Calu3 (cell line): ENCODE measurements around the gene LRRC36. TPM values are rescaled to one million over a fixed set of nuclear protein-coding genes. Genes with fewer than 3 reads are reported as not detected.

Experiments used
- BruUV-seq: library from RNA; stranded (reverse); fragments of 400-500 nt; replicated peaks from 2 replicates; lab custom pipeline; 2021; lab: Mats Ljungman, UMichigan
- CTCF ChIA-PET: fragments of 300-600 bp; sonication (Branson Sonifier 250); formaldehyde crosslinking; loops from one replicate; lab custom pipeline; 2022; ENCODE audit warnings: antibody characterized with exemption; lab: Charles Lee
- DNase-seq: peaks from one replicate; pipeline ENCODE4 v3.0.0; 2022
- H3K27ac Mint-ChIP-seq: one replicate; pipeline ENCODE4 v1.8.0; 2022; ENCODE audit warnings: mixed read lengths; ENCODE audit not compliant: unreplicated experiment
- H3K27me3 Mint-ChIP-seq: one replicate; pipeline ENCODE4 v1.8.0; 2022; ENCODE audit warnings: mixed read lengths; ENCODE audit not compliant: unreplicated experiment
- H3K36me3 Mint-ChIP-seq: one replicate; pipeline ENCODE4 v1.8.0; 2022; ENCODE audit warnings: mild to moderate bottlenecking, moderate library complexity, mixed read lengths; ENCODE audit not compliant: insufficient read depth, unreplicated experiment
- H3K4me1 Mint-ChIP-seq: one replicate; pipeline ENCODE4 v1.8.0; 2022; ENCODE audit warnings: mild to moderate bottlenecking, low read depth, mixed read lengths; ENCODE audit not compliant: unreplicated experiment
- H3K4me3 Mint-ChIP-seq: one replicate; pipeline ENCODE4 v1.8.0; 2022; ENCODE audit warnings: mild to moderate bottlenecking, low read depth, moderate library complexity, mixed read lengths; ENCODE audit not compliant: unreplicated experiment
- H3K9me3 Mint-ChIP-seq: one replicate; pipeline ENCODE4 v1.8.0; 2022; ENCODE audit warnings: low read depth, mixed read lengths; ENCODE audit not compliant: unreplicated experiment
- CTCF ChIP-seq: fragments of 200-600 bp; IDR thresholded peaks from one replicate; pipeline ENCODE4 v1.8.0; 2022; ENCODE audit warnings: antibody characterized with exemption; ENCODE audit not compliant: unreplicated experiment
- intact Hi-C: fragments of 100-400 bp; cut with micrococcal nuclease; formaldehyde crosslinking; loops from one replicate; pipeline ENCODE4 v1.10.0; 2022; ENCODE audit not compliant: unreplicated experiment
- total RNA-seq: library from RNA; stranded (reverse); gene quantifications from 2 replicates; pipeline ENCODE4 v1.2.3, GENCODE V29; 2022

Gene LRRC36
- total RNA-seq, 1 experiment from 2014 or later = 9.2 TPM

- no peak for TF ChIP-seq CTCF
Measured at GRCh38 chr16:67425580-67425979, 99.0 kb downstream of the LRRC36 start.

GRCh38 chr16:67426022-67426421 is 99.4 kb downstream of the LRRC36 start:
- H3K4me1 Mint-ChIP-seq = peaks cover 29% of the 10 kb centered on the region
- intact Hi-C loops = no loop called here
- no peak overlapping the region for H3K4me3 Mint-ChIP-seq
- peaks cover 26% of the 10 kb centered on the region for H3K27me3 Mint-ChIP-seq
- peaks cover 14% of the 10 kb centered on the region for H3K36me3 Mint-ChIP-seq
- BruUV-seq = no TSS peak
- H3K9me3 Mint-ChIP-seq = no peaks in the 10 kb centered on the region
- DNase-seq = no peak
- H3K27ac Mint-ChIP-seq = no peak overlapping the region
- CTCF ChIA-PET = no interaction called here
- no peak for TF ChIP-seq CTCF

More at GRCh38 chr16:67425580-67425979, 99.0 kb downstream of the LRRC36 start:
- Mint-ChIP-seq H3K27ac (no peak overlapping the region), H3K27me3 (peaks cover 26% of the 10 kb centered on the region), H3K4me3 (no peak overlapping the region), H3K4me1 (peaks cover 29% of the 10 kb centered on the region), H3K36me3 (peaks cover 10% of the 10 kb centered on the region), H3K9me3 (no peaks in the 10 kb centered on the region)
- no TSS peak for BruUV-seq
- DNase-seq = no peak
- intact Hi-C loops = no loop called here
- CTCF ChIA-PET = no interaction called here

- CTCF ChIA-PET = interaction anchor here (0.6 to 3.3 kb wide), 6 partner anchors 14 to 386 kb away, joined by 3 to 34 read pairs (median 6); no protein-coding TSS in a partner anchor
- TF ChIP-seq CTCF = no peak
- Mint-ChIP-seq H3K9me3 (no peaks in the 10 kb centered on the region), H3K27me3 (peaks cover 26% of the 10 kb centered on the region), H3K27ac (no peak overlapping the region), H3K4me3 (no peak overlapping the region), H3K36me3 (peaks cover 15% of the 10 kb centered on the region), H3K4me1 (peaks cover 29% of the 10 kb centered on the region)
- no TSS peak for BruUV-seq
- DNase-seq = no peak
- intact Hi-C loops = no loop called here
Measured at GRCh38 chr16:67426950-67427349, 100.3 kb downstream of the LRRC36 start.

- CTCF ChIA-PET = interaction anchor here (0.5 to 3.3 kb wide), 26 partner anchors 8 to 479 kb away, joined by 3 to 34 read pairs (median 6); partner anchors contain the start of genes ATP6V0D1, FHOD1, LRRC36 and ZDHHC1
- peak; percentile 90 for DNase-seq
- H3K4me3 Mint-ChIP-seq = no peak overlapping the region
- intact Hi-C loops = loop anchor here (1.0 kb wide), 2 partner anchors 34 to 38 kb away; no protein-coding TSS in a partner anchor
- H3K27me3 Mint-ChIP-seq = peaks cover 26% of the 10 kb centered on the region
- no peaks in the 10 kb centered on the region for H3K9me3 Mint-ChIP-seq
- peaks cover 29% of the 10 kb centered on the region for H3K4me1 Mint-ChIP-seq
- H3K36me3 Mint-ChIP-seq = peaks cover 15% of the 10 kb centered on the region
- peak; percentile 82 for TF ChIP-seq CTCF
- no TSS peak for BruUV-seq
- no peak overlapping the region for H3K27ac Mint-ChIP-seq
Measured at GRCh38 chr16:67428146-67428731, 101.6 kb downstream of the LRRC36 start.
